C4-2B (cell line): Measurements from ENCODE around the gene ADCY6.

ENCODE experiments used
- ZFX ChIP-seq: fragments of 450-650 bp; IDR thresholded peaks from 2 replicates; pipeline ENCODE4 v1.6.1; 2017
- TF ChIP-seq, protein P1 (sequence below): fragments of 450-650 bp; conservative IDR thresholded peaks from 2 replicates; pipeline ENCODE4 v1.5.1; 2017; ENCODE audit warnings: mild to moderate bottlenecking

- TF ChIP-seq, protein P1, sequence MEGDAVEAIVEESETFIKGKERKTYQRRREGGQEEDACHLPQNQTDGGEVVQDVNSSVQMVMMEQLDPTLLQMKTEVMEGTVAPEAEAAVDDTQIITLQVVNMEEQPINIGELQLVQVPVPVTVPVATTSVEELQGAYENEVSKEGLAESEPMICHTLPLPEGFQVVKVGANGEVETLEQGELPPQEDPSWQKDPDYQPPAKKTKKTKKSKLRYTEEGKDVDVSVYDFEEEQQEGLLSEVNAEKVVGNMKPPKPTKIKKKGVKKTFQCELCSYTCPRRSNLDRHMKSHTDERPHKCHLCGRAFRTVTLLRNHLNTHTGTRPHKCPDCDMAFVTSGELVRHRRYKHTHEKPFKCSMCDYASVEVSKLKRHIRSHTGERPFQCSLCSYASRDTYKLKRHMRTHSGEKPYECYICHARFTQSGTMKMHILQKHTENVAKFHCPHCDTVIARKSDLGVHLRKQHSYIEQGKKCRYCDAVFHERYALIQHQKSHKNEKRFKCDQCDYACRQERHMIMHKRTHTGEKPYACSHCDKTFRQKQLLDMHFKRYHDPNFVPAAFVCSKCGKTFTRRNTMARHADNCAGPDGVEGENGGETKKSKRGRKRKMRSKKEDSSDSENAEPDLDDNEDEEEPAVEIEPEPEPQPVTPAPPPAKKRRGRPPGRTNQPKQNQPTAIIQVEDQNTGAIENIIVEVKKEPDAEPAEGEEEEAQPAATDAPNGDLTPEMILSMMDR, result no peak
- TF ChIP-seq ZFX, result no peak
Observed at GRCh38 chr12:48827026-48827425, 38.1 kb upstream of the ADCY6 start.
